ENCODE measurements around the gene GARS1. TPM values are rescaled to one million over a fixed set of nuclear protein-coding genes. Genes with fewer than 3 reads are reported as not detected.

Gene GARS1
- total and polyA plus RNA-seq, 4 donors = 43.3 to 73.6 (median 67.8) TPM

- no peaks in the 10 kb centered on the region for H3K4me1 ChIP-seq (ENCODE audit: control insufficient read depth in 4 of 4, insufficient read depth in 4 of 4, low read length in 3 of 4)
- H3K27ac ChIP-seq (ENCODE audit: low read depth in 1 of 2, low read length in 2 of 2) = no peak overlapping the region
- no peak overlapping the region for H3K4me3 ChIP-seq (ENCODE audit: low read depth in 1 of 3, low read length in 3 of 3)
- WGBS = 95% methylated on average over 1 of the region's 1 CpG
- no peak overlapping the region for H3K9ac ChIP-seq (ENCODE audit: low read depth in 1 of 2, low read length in 2 of 2)
- no peak for DNase-seq (ENCODE audit: low spot score)
- no peaks in the 10 kb centered on the region for H3K9me3 ChIP-seq (ENCODE audit: control insufficient read depth in 4 of 4, low read length in 3 of 4)
- H3K27me3 ChIP-seq (ENCODE audit: control insufficient read depth in 4 of 4, insufficient read depth in 4 of 4, low read length in 3 of 4) = no peaks in the 10 kb centered on the region
- TF ChIP-seq GABPA (IDR thresholded peaks at IDR 0.05 in 1 of 2, conservative IDR thresholded peaks at IDR 0.05 in 1 of 2) (no peak), FOXA1 (IDR thresholded peaks at IDR 0.05) (no peak), TAF1 (conservative IDR thresholded peaks at IDR 0.05) (no peak), NR2F2 (IDR thresholded peaks at IDR 0.05) (no peak), FOXA2 (IDR thresholded peaks at IDR 0.05) (no peak), ATF3 (IDR thresholded peaks at IDR 0.05) (no peak), REST (IDR thresholded peaks at IDR 0.05) (no peak), ZBTB33 (IDR thresholded peaks at IDR 0.05) (no peak), RXRA (IDR thresholded peaks at IDR 0.05) (no peak), CTCF (IDR thresholded peaks at IDR 0.05; ENCODE audit: low read depth, low read length, missing input control) (no peak)
- peaks cover 11 to 49% (median 37%) of the 10 kb centered on the region in 4 donors for H3K36me3 ChIP-seq (ENCODE audit: control insufficient read depth in 4 of 4, insufficient read depth in 3 of 4, low read depth in 1 of 4, low read length in 3 of 4)
Measured at GRCh38 chr7:30634193-30634626, 39.5 kb downstream of the GARS1 start.

GRCh38 chr7:30634634-30635201 lies 40.0 kb downstream of the GARS1 start:
- Histone ChIP-seq H3K4me1 (ENCODE audit: control insufficient read depth in 4 of 4, insufficient read depth in 4 of 4, low read length in 3 of 4) (no peaks in the 10 kb centered on the region), H3K27me3 (ENCODE audit: control insufficient read depth in 4 of 4, insufficient read depth in 4 of 4, low read length in 3 of 4) (no peaks in the 10 kb centered on the region), H3K9ac (ENCODE audit: low read depth in 1 of 2, low read length in 2 of 2) (no peak overlapping the region), H3K4me3 (ENCODE audit: low read depth in 1 of 3, low read length in 3 of 3) (no peak overlapping the region), H3K27ac (ENCODE audit: low read depth in 1 of 2, low read length in 2 of 2) (no peak overlapping the region), H3K9me3 (ENCODE audit: control insufficient read depth in 4 of 4, low read length in 3 of 4) (no peaks in the 10 kb centered on the region), H3K36me3 (ENCODE audit: control insufficient read depth in 4 of 4, insufficient read depth in 3 of 4, low read depth in 1 of 4, low read length in 3 of 4) (peaks cover 8 to 45% (median 33%) of the 10 kb centered on the region in 4 donors)
- 85% methylated on average over 6 of the region's 6 CpGs for WGBS
- DNase-seq (ENCODE audit: low spot score) = no peak
- TF ChIP-seq ATF3 (IDR thresholded peaks at IDR 0.05) (no peak), GABPA (IDR thresholded peaks at IDR 0.05 in 1 of 2, conservative IDR thresholded peaks at IDR 0.05 in 1 of 2) (no peak), ZBTB33 (IDR thresholded peaks at IDR 0.05) (no peak), FOXA1 (IDR thresholded peaks at IDR 0.05) (no peak), RAD21 (IDR thresholded peaks at IDR 0.05) (no peak), JUND (IDR thresholded peaks at IDR 0.05) (no peak), SP1 (IDR thresholded peaks at IDR 0.05) (no peak), REST (IDR thresholded peaks at IDR 0.05) (no peak)
